Neural progenitor cell (in vitro differentiated cells): Measurements from ENCODE around the gene FRA10AC1. TPM values are rescaled to one million over a fixed set of nuclear protein-coding genes. Genes with fewer than 3 reads are reported as not detected.

Source experiments
- DNase-seq: peaks from one replicate; pipeline ENCODE4 v3.0.0-alpha.2; 2016; ENCODE audit warnings: low spot score
- H2AFZ ChIP-seq: fragments of 200-600 bp; sonication (generic); replicated peaks from 2 replicates; pipeline ENCODE4 v1.6.1; 2016; ENCODE audit warnings: antibody characterized with exemption
- H3F3A ChIP-seq: fragments of 200-600 bp; sonication (generic); 2 replicates; pipeline ENCODE4 v1.6.1; 2016; ENCODE audit warnings: antibody characterized with exemption, low read depth
- H3K27ac ChIP-seq: fragments of 200-600 bp; sonication (generic); 2 replicates; pipeline ENCODE4 v1.5.1; 2016; ENCODE audit warnings: mild to moderate bottlenecking
- H3K27me3 ChIP-seq: fragments of 200-600 bp; sonication (generic); 2 replicates; pipeline ENCODE4 v1.6.1; 2016; ENCODE audit warnings: mild to moderate bottlenecking, moderate library complexity
- H3K36me3 ChIP-seq: fragments of 200-600 bp; sonication (generic); 2 replicates; pipeline ENCODE4 v1.5.1; 2016
- H3K4me1 ChIP-seq: fragments of 200-600 bp; sonication (generic); 2 replicates; pipeline ENCODE4 v1.6.1; 2016; ENCODE audit warnings: mixed run types
- H3K4me2 ChIP-seq: fragments of 200-600 bp; sonication (generic); 2 replicates; pipeline ENCODE4 v1.6.1; 2016
- H3K4me3 ChIP-seq: fragments of 200-600 bp; sonication (generic); 2 replicates; pipeline ENCODE4 v1.5.1; 2016
- H3K79me2 ChIP-seq: fragments of 200-600 bp; sonication (generic); 2 replicates; pipeline ENCODE4 v1.6.1; 2016; ENCODE audit warnings: low read depth
- H3K9ac ChIP-seq: fragments of 200-600 bp; sonication (generic); 2 replicates; pipeline ENCODE4 v1.6.1; 2016
- H3K9me3 ChIP-seq: fragments of 200-600 bp; sonication (generic); 2 replicates; pipeline ENCODE4 v1.5.1; 2016; ENCODE audit warnings: low read depth
- H4K20me1 ChIP-seq: fragments of 200-600 bp; sonication (generic); 2 replicates; pipeline ENCODE4 v1.6.1; 2016; ENCODE audit warnings: low read depth
- H3K27ac Mint-ChIP-seq: 3 replicates; pipeline ENCODE4 v1.8.0; 2021; ENCODE audit warnings: mixed read lengths
- H3K27me3 Mint-ChIP-seq: 2 replicates; pipeline ENCODE4 v1.8.0; 2022; ENCODE audit warnings: low read depth, mild to moderate bottlenecking, inconsistent platforms, moderate library complexity, mixed read lengths; ENCODE audit not compliant: insufficient read depth
- H3K36me3 Mint-ChIP-seq: 3 replicates; pipeline ENCODE4 v1.8.0; 2021; ENCODE audit warnings: mixed read lengths
- H3K4me1 Mint-ChIP-seq: 3 replicates; pipeline ENCODE4 v1.8.0; 2021; ENCODE audit warnings: mixed read lengths
- H3K4me3 Mint-ChIP-seq: 3 replicates; pipeline ENCODE4 v1.8.0; 2021; ENCODE audit warnings: mild to moderate bottlenecking, moderate library complexity, mixed read lengths
- H3K9me3 Mint-ChIP-seq: 3 replicates; pipeline ENCODE4 v1.8.0; 2020; ENCODE audit warnings: mixed read lengths
- CTCF ChIP-seq: fragments of 200-600 bp; sonication (generic); IDR thresholded peaks from 2 replicates; pipeline ENCODE4 v1.5.1; 2017; ENCODE audit warnings: antibody characterized with exemption, mild to moderate bottlenecking
- EZH2 ChIP-seq: fragments of 200-600 bp; sonication (generic); IDR thresholded peaks from 2 replicates; pipeline ENCODE4 v1.6.1; 2017; ENCODE audit warnings: antibody characterized with exemption, mild to moderate bottlenecking, moderate library complexity
- EZH2phosphoT487 ChIP-seq: fragments of 200-600 bp; sonication (generic); IDR thresholded peaks from 2 replicates; pipeline ENCODE4 v1.6.1; 2017; ENCODE audit warnings: antibody characterized with exemption
- total RNA-seq: library from RNA; depleted of rRNA; stranded (reverse); fragments of >200 nt; gene quantifications from 2 replicates; pipeline ENCODE4 v1.2.3, GENCODE V29; 2015; ENCODE audit warnings: low replicate concordance

FRA10AC1 gene
- total RNA-seq, 1 donor from 2014 or later, result 31.4 TPM

- no peaks in the 10 kb centered on the region for H3K27me3 ChIP-seq
- Mint-ChIP-seq H3K27ac (peak overlapping the region; percentile 97), H3K27me3 (peaks cover 5% of the 10 kb centered on the region), H3K4me1 (peaks cover 69% of the 10 kb centered on the region), H3K36me3 (no peaks in the 10 kb centered on the region), H3K9me3 (no peaks in the 10 kb centered on the region), H3K4me3 (peak overlapping the region; percentile 42)
- H3K27ac ChIP-seq, result peak overlapping the region; percentile 77
- peaks cover 46% of the 10 kb centered on the region for H3K4me1 ChIP-seq
- H3F3A ChIP-seq, result peaks cover 59% of the 10 kb centered on the region
- TF ChIP-seq CTCF (no peak), EZH2 (no peak), EZH2phosphoT487 (no peak)
- no peak overlapping the region for H3K9ac ChIP-seq
- H3K4me3 ChIP-seq, result no peak overlapping the region
- no peaks in the 10 kb centered on the region for H3K79me2 ChIP-seq
- no peaks in the 10 kb centered on the region for H3K9me3 ChIP-seq
- H2AFZ ChIP-seq, result no peak overlapping the region
- peak; percentile 51 for DNase-seq
- H3K4me2 ChIP-seq, result peak overlapping the region; percentile 39
- no peaks in the 10 kb centered on the region for H3K36me3 ChIP-seq
- no peaks in the 10 kb centered on the region for H4K20me1 ChIP-seq
Measured at GRCh38 chr10:93749218-93749799, 46.9 kb upstream of the FRA10AC1 start.

DNA sequence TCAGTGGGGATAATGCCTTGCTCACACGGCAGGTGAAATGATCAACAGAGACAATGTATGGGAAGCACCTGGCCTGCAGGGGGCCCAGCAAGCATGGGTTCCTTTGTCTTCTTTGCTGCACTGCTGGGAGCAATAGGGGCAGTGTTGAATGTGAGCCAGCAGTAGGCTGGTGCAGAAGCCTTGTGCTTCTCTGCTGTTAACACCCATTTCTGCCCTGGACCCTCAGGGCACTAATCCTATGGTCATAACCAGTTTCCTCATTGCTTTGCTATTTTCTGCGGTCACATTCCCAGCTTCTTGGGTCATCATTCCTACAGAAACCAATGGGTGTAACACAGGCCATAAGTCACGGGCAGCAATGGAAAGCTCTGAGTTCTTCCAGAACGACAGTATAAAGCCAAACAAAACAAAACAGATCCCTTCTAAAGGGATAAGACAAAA is 44.5 kb upstream of the FRA10AC1 start:
- Histone ChIP-seq H3K27ac (no peak overlapping the region), H4K20me1 (no peaks in the 10 kb centered on the region), H3K4me3 (no peak overlapping the region), H3K9me3 (no peaks in the 10 kb centered on the region), H3K4me2 (no peak overlapping the region), H3K79me2 (no peaks in the 10 kb centered on the region), H3K27me3 (no peaks in the 10 kb centered on the region), H3K9ac (no peak overlapping the region), H2AFZ (no peak overlapping the region), H3K4me1 (peaks cover 41% of the 10 kb centered on the region), H3F3A (peaks cover 60% of the 10 kb centered on the region), H3K36me3 (no peaks in the 10 kb centered on the region)
- Mint-ChIP-seq H3K4me3 (no peak overlapping the region), H3K4me1 (peaks cover 46% of the 10 kb centered on the region), H3K9me3 (no peaks in the 10 kb centered on the region), H3K36me3 (peaks cover 2% of the 10 kb centered on the region), H3K27me3 (no peaks in the 10 kb centered on the region), H3K27ac (peak overlapping the region; percentile 60)
- peak; percentile 41 for DNase-seq
- no peak for TF ChIP-seq EZH2
- TF ChIP-seq CTCF, result peak; percentile 40

GRCh38 chr10:93745408-93746065 is 43.1 kb upstream of the FRA10AC1 start:
- peak; percentile 77 for DNase-seq
- Mint-ChIP-seq H3K9me3 (no peaks in the 10 kb centered on the region), H3K4me3 (peak overlapping the region; percentile 49), H3K27ac (peak overlapping the region; percentile 62), H3K27me3 (peaks cover 2% of the 10 kb centered on the region), H3K4me1 (peaks cover 33% of the 10 kb centered on the region), H3K36me3 (peaks cover 2% of the 10 kb centered on the region)
- no peak overlapping the region for H3K4me3 ChIP-seq
- no peaks in the 10 kb centered on the region for H3K36me3 ChIP-seq
- no peaks in the 10 kb centered on the region for H3K9me3 ChIP-seq
- peaks cover 32% of the 10 kb centered on the region for H3K4me1 ChIP-seq
- H3K4me2 ChIP-seq, result no peak overlapping the region
- no peaks in the 10 kb centered on the region for H3K27me3 ChIP-seq
- H3K79me2 ChIP-seq, result no peaks in the 10 kb centered on the region
- H4K20me1 ChIP-seq, result no peaks in the 10 kb centered on the region
- TF ChIP-seq EZH2 (no peak), CTCF (peak; percentile 83)
- H2AFZ ChIP-seq, result peak overlapping the region; percentile 26
- H3F3A ChIP-seq, result peaks cover 56% of the 10 kb centered on the region
- no peak overlapping the region for H3K9ac ChIP-seq
- no peak overlapping the region for H3K27ac ChIP-seq
